SK-N-SH treated with all-trans-retinoic acid at 6 μM for 48 hours (cell line): Measurements from ENCODE around the gene RPTN.
"Not testable (repeated sequence)": the region's sequence is repeated elsewhere in the genome, so short reads cannot be mapped to it uniquely, and the experiment has no call there.

ENCODE experiments used
- ATAC-seq: fragments of 200-7000 bp; cut with Tn5 transposase; 3 replicates; pipeline ENCODE4 v1.9.1; 2020; ENCODE audit warnings: mild to moderate bottlenecking, moderate library complexity
- ARNTL ChIP-seq: fragments of 450-650 bp; formaldehyde crosslinking; IDR thresholded peaks from 2 replicates; pipeline ENCODE4 v1.5.0; 2020; ENCODE audit warnings: low read depth, mild to moderate bottlenecking, moderate library complexity, borderline replicate concordance
- BACH2 ChIP-seq: fragments of 250-450 bp; sonication (Bioruptor Pico); IDR thresholded peaks from 2 replicates; pipeline ENCODE4 v1.9.0; 2021; ENCODE audit warnings: mild to moderate bottlenecking, borderline replicate concordance
- CSDC2 ChIP-seq: fragments of 250-450 bp; sonication (Bioruptor Pico); IDR thresholded peaks from 2 replicates; pipeline ENCODE4 v1.5.0; 2020; ENCODE audit warnings: mild to moderate bottlenecking, moderate library complexity
- ESRRG ChIP-seq: fragments of 250-450 bp; sonication (Bioruptor Pico); IDR thresholded peaks from 2 replicates; pipeline ENCODE4 v1.6.1; 2021; ENCODE audit warnings: mild to moderate bottlenecking
- GLIS3 ChIP-seq: fragments of 250-450 bp; sonication (Bioruptor Pico); IDR thresholded peaks from 2 replicates; pipeline ENCODE4 v1.5.0; 2020; ENCODE audit warnings: mild to moderate bottlenecking, moderate library complexity
- ISL1 ChIP-seq: fragments of 250-450 bp; sonication (Bioruptor Pico); IDR thresholded peaks from 2 replicates; pipeline ENCODE4 v2.1.2; 2022; ENCODE audit warnings: mild to moderate bottlenecking, moderate library complexity
- OSR1 ChIP-seq: fragments of 250-450 bp; sonication (Bioruptor Pico); IDR thresholded peaks from 2 replicates; pipeline ENCODE4 v1.8.0; 2022; ENCODE audit warnings: moderate library complexity, mild to moderate bottlenecking, inconsistent platforms
- PPARA ChIP-seq: fragments of 250-450 bp; sonication (Bioruptor Pico); IDR thresholded peaks from 2 replicates; pipeline ENCODE4 v1.5.0; 2020; ENCODE audit warnings: mild to moderate bottlenecking, borderline replicate concordance
- SNAI2 ChIP-seq: fragments of 250-450 bp; sonication (Bioruptor Pico); IDR thresholded peaks from 2 replicates; pipeline ENCODE4 v1.5.0; 2020; ENCODE audit warnings: mild to moderate bottlenecking, moderate library complexity
- TCF4 ChIP-seq: fragments of 250-450 bp; sonication (Bioruptor Pico); IDR thresholded peaks from 2 replicates; pipeline ENCODE4 v1.8.0; 2021; ENCODE audit warnings: mild to moderate bottlenecking, moderate library complexity, borderline replicate concordance
- TOX ChIP-seq: fragments of 250-450 bp; sonication (Bioruptor Pico); IDR thresholded peaks from 2 replicates; pipeline ENCODE4 v1.8.0; 2021; ENCODE audit warnings: mild to moderate bottlenecking, moderate library complexity, borderline replicate concordance
- TSHZ2 ChIP-seq: fragments of 250-450 bp; sonication (Bioruptor Pico); IDR thresholded peaks from 2 replicates; pipeline ENCODE4 v1.5.0; 2020; ENCODE audit warnings: mild to moderate bottlenecking, moderate library complexity
- ZC3H10 ChIP-seq: fragments of 250-450 bp; sonication (Bioruptor Pico); IDR thresholded peaks from 2 replicates; pipeline ENCODE4 v1.5.1; 2021; ENCODE audit warnings: mild to moderate bottlenecking, moderate library complexity
- ZNF565 ChIP-seq: fragments of 450-650 bp; formaldehyde crosslinking; conservative IDR thresholded peaks from 2 replicates; pipeline ENCODE4 v1.5.0; 2020; ENCODE audit warnings: low read depth, mild to moderate bottlenecking, moderate library complexity
- ZNF70 ChIP-seq: fragments of 450-650 bp; formaldehyde crosslinking; IDR thresholded peaks from 2 replicates; pipeline ENCODE4 v1.5.0; 2020; ENCODE audit warnings: mild to moderate bottlenecking, moderate library complexity
- ZNF8 ChIP-seq: fragments of 450-650 bp; formaldehyde crosslinking; IDR thresholded peaks from 2 replicates; pipeline ENCODE4 v1.5.0; 2020; ENCODE audit warnings: mild to moderate bottlenecking, moderate library complexity
- TF ChIP-seq, protein P1 (sequence below): fragments of 250-450 bp; sonication (Bioruptor Pico); IDR thresholded peaks from 2 replicates; pipeline ENCODE4 v1.5.1; 2020; ENCODE audit warnings: low read depth, mild to moderate bottlenecking, moderate library complexity
- TF ChIP-seq, protein P2 (sequence below): fragments of 250-450 bp; sonication (Bioruptor Pico); IDR thresholded peaks from 2 replicates; pipeline ENCODE4 v1.5.1; 2021; ENCODE audit warnings: mild to moderate bottlenecking, moderate library complexity
- TF ChIP-seq, protein P3 (sequence below): fragments of 250-450 bp; sonication (Bioruptor Pico); IDR thresholded peaks from 2 replicates; pipeline ENCODE4 v1.8.0; 2021; ENCODE audit warnings: low read depth, mild to moderate bottlenecking, moderate library complexity, borderline replicate concordance

RPTN gene

DNA sequence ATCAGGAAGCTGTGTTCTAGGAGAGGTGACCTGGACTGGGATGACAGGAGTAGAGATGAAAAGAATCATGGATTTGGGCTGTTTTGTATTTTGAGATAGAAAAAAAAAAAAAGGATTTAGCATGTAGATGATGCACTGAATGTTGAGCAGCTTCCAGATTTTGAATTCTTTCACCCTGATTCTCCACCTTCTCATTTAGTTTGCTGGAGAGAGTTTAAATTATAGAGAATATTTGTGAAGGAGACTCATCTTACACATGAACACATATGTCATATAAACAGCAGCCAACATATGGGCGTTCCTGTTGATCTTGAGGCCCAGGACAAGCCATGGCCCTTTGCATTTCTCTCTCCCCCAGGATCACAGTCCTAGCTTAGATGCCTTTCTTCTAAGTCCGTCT is 7.4 kb downstream of the RPTN start:
- ATAC-seq: no peak
- no peak for TF ChIP-seq ARNTL (CRISPR knock-in tag)
- TF ChIP-seq BACH2 (CRISPR knock-in tag): no peak
- TF ChIP-seq ZNF70 (CRISPR knock-in tag): no peak
- no peak for TF ChIP-seq CSDC2 (CRISPR knock-in tag)
- no peak for TF ChIP-seq ESRRG (CRISPR knock-in tag)
- TF ChIP-seq, protein P1, sequence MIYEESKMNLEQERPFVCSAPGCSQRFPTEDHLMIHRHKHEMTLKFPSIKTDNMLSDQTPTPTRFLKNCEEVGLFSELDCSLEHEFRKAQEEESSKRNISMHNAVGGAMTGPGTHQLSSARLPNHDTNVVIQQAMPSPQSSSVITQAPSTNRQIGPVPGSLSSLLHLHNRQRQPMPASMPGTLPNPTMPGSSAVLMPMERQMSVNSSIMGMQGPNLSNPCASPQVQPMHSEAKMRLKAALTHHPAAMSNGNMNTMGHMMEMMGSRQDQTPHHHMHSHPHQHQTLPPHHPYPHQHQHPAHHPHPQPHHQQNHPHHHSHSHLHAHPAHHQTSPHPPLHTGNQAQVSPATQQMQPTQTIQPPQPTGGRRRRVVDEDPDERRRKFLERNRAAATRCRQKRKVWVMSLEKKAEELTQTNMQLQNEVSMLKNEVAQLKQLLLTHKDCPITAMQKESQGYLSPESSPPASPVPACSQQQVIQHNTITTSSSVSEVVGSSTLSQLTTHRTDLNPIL: no peak
- no peak for TF ChIP-seq OSR1

DNA sequence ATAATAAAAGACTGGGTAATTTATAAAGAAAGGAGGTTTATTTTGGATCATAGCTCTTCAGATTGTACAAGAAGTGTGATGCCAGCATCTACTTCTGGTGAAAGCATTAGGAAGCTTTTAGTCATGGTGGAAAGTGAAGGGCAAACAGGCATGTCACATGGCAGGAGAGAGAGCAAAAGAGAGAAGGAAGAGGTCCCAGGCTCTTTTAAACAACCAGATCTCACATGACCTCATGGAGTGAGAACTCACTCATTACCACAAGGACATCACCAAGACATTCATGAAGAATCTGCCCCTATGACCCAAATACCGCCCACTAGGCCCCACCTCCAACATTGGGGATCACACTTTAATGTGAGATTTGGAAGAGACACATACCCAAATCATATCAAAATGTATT is 10.0 kb downstream of the RPTN start:
- TF ChIP-seq ARNTL (CRISPR knock-in tag): no peak
- no peak for TF ChIP-seq PPARA (CRISPR knock-in tag)
- no peak for TF ChIP-seq ZNF565 (CRISPR knock-in tag)
- TF ChIP-seq TSHZ2 (CRISPR knock-in tag): no peak
- TF ChIP-seq ZNF8 (CRISPR knock-in tag): no peak
- no peak for TF ChIP-seq ZNF70 (CRISPR knock-in tag)
- no peak for TF ChIP-seq SNAI2 (CRISPR knock-in tag)
- TF ChIP-seq, protein P2, sequence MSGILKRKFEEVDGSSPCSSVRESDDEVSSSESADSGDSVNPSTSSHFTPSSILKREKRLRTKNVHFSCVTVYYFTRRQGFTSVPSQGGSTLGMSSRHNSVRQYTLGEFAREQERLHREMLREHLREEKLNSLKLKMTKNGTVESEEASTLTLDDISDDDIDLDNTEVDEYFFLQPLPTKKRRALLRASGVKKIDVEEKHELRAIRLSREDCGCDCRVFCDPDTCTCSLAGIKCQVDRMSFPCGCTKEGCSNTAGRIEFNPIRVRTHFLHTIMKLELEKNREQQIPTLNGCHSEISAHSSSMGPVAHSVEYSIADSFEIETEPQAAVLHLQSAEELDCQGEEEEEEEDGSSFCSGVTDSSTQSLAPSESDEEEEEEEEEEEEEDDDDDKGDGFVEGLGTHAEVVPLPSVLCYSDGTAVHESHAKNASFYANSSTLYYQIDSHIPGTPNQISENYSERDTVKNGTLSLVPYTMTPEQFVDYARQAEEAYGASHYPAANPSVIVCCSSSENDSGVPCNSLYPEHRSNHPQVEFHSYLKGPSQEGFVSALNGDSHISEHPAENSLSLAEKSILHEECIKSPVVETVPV (CRISPR knock-in tag): no peak
- no peak for TF ChIP-seq CSDC2 (CRISPR knock-in tag)
- TF ChIP-seq GLIS3 (CRISPR knock-in tag): no peak
- ATAC-seq: no peak

DNA sequence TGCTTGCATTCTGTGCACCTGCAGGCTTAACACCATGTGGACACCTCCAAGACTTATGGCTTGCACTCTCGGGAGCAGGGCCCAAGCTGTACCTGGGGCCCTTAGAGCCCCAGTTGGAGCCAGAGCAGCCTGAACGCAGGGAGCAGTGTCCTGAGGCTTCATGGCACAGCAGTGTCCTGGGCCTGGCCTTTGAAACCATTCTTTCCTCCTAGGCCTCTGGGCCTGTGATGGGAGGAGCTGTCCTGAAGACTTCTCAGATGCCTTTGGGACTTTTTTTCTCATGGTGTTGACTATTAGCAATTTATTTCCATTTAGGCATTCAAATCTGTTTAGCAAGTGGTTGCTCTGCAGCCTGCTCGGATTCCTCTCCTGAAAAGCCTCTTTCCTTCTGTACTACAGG is 11.0 kb downstream of the RPTN start:
- TF ChIP-seq ZC3H10 (CRISPR knock-in tag) (no peak), ESRRG (CRISPR knock-in tag) (no peak), GLIS3 (CRISPR knock-in tag) (no peak), ISL1 (CRISPR knock-in tag) (no peak), OSR1 (no peak)
- TF ChIP-seq, all 23 proteins: peak for 0
- ATAC-seq: no peak

DNA sequence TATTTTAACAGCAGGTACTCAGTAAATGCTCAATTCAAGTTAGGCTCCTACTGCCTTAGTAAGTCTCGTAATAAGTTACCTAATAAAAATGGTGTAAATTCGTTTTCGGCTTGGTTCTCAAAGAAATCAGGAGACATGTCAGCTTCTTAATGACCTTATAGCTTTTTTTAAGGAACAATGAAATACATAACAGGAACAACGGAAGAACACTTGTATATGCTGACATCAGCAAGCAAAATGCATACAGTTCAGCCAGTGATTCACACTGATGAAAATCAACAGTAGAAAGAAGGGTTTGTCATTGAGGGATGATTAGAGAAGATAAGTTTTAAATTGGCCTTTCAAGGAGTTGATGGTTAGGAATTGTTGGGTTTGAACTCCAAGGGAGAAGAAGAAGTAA is 13.3 kb downstream of the RPTN start:
- no peak for TF ChIP-seq ZNF565 (CRISPR knock-in tag)
- TF ChIP-seq ESRRG (CRISPR knock-in tag): no peak
- TF ChIP-seq CSDC2 (CRISPR knock-in tag): no peak
- TF ChIP-seq PPARA (CRISPR knock-in tag): no peak
- TF ChIP-seq TCF4 (CRISPR knock-in tag): no peak
- no peak for TF ChIP-seq ZC3H10 (CRISPR knock-in tag)
- no peak for TF ChIP-seq TSHZ2 (CRISPR knock-in tag)
- TF ChIP-seq, protein P3, sequence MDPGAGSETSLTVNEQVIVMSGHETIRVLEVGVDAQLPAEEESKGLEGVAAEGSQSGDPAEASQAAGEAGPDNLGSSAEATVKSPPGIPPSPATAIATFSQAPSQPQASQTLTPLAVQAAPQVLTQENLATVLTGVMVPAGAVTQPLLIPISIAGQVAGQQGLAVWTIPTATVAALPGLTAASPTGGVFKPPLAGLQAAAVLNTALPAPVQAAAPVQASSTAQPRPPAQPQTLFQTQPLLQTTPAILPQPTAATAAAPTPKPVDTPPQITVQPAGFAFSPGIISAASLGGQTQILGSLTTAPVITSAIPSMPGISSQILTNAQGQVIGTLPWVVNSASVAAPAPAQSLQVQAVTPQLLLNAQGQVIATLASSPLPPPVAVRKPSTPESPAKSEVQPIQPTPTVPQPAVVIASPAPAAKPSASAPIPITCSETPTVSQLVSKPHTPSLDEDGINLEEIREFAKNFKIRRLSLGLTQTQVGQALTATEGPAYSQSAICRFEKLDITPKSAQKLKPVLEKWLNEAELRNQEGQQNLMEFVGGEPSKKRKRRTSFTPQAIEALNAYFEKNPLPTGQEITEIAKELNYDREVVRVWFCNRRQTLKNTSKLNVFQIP (CRISPR knock-in tag): no peak
- TF ChIP-seq, protein P1: no peak
- TF ChIP-seq ZNF70 (CRISPR knock-in tag): no peak
- no peak for TF ChIP-seq SNAI2 (CRISPR knock-in tag)
- no peak for TF ChIP-seq ISL1 (CRISPR knock-in tag)
- no peak for TF ChIP-seq BACH2 (CRISPR knock-in tag)
- no peak for TF ChIP-seq ZNF8 (CRISPR knock-in tag)
- TF ChIP-seq TOX (CRISPR knock-in tag): no peak
- TF ChIP-seq, protein P2 (CRISPR knock-in tag): no peak
- TF ChIP-seq OSR1: no peak
- no peak for ATAC-seq

- not testable (repeated sequence) for ATAC-seq
Observed at GRCh38 chr1:152144674-152145183, 14.3 kb downstream of the RPTN start.
